ENCODE measurements around the gene CYB5R4.

GRCh38 chr6:83914953-83915352 lies 55.5 kb downstream of the CYB5R4 start:
- TF ChIP-seq RXRA (CRISPR knock-in tag; IDR thresholded peaks at IDR 0.05) (no peak), SMC3 (IDR thresholded peaks at IDR 0.05; ENCODE audit: low read length) (no peak), POLR2A (IDR thresholded peaks at IDR 0.05; ENCODE audit: insufficient read depth in 1 of 2, low read depth in 2 of 2, low read length in 2 of 2) (no peak), PRPF4 (IDR thresholded peaks at IDR 0.05; ENCODE audit: low read depth, low read length, poor library complexity, severe bottlenecking) (no peak), TEAD2 (CRISPR knock-in tag; IDR thresholded peaks at IDR 0.05) (no peak)
- TF ChIP-seq, protein P1, sequence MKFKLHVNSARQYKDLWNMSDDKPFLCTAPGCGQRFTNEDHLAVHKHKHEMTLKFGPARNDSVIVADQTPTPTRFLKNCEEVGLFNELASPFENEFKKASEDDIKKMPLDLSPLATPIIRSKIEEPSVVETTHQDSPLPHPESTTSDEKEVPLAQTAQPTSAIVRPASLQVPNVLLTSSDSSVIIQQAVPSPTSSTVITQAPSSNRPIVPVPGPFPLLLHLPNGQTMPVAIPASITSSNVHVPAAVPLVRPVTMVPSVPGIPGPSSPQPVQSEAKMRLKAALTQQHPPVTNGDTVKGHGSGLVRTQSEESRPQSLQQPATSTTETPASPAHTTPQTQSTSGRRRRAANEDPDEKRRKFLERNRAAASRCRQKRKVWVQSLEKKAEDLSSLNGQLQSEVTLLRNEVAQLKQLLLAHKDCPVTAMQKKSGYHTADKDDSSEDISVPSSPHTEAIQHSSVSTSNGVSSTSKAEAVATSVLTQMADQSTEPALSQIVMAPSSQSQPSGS (CRISPR knock-in tag; IDR thresholded peaks at IDR 0.05): no peak

All from HepG2 (cell line).